Putamen (tissue), 1 donor: Measurements from ENCODE around the gene CHMP1A.
"Not testable (repeated sequence)": the region's sequence is repeated elsewhere in the genome, so short reads cannot be mapped to it uniquely, and the experiment has no call there.

Experiments used
- DNase-seq: peaks from one replicate; pipeline ENCODE4 v3.0.0-alpha.2; 2016; ENCODE audit warnings: low spot score

CHMP1A gene

GRCh38 chr16:89658221-89658879 is 842 bp upstream of the CHMP1A start:
- DNase-seq = no peak

- no peak for DNase-seq
These were observed 930 bp downstream of the CHMP1A start for GRCh38 chr16:89656435-89657121.

- DNase-seq = no peak
These were observed 2.4 kb downstream of the CHMP1A start for GRCh38 chr16:89655062-89655643.

- DNase-seq = no peak
These were observed 3.7 kb downstream of the CHMP1A start for GRCh38 chr16:89653656-89654295.

- DNase-seq = no peak
These were observed 5.9 kb downstream of the CHMP1A start for GRCh38 chr16:89651584-89651983.

GRCh38 chr16:89646906-89647305 is 10.6 kb downstream of the CHMP1A start:
- DNase-seq = no peak

GRCh38 chr16:89646270-89646669 is 11.2 kb downstream of the CHMP1A start:
- no peak for DNase-seq

- no peak for DNase-seq
These were observed 12.4 kb downstream of the CHMP1A start for GRCh38 chr16:89645122-89645521.

- DNase-seq = no peak
These were observed 13.7 kb downstream of the CHMP1A start for GRCh38 chr16:89643769-89644300.

GRCh38 chr16:89642574-89642973 is 14.9 kb downstream of the CHMP1A start:
- DNase-seq = no peak

GRCh38 chr16:89641458-89642119 is 15.9 kb downstream of the CHMP1A start:
- DNase-seq = no peak

- DNase-seq = no peak
These were observed 18.1 kb downstream of the CHMP1A start for GRCh38 chr16:89639385-89639784.

GRCh38 chr16:89638455-89638854 is 19.1 kb downstream of the CHMP1A start:
- DNase-seq = no peak

GRCh38 chr16:89637379-89637778 is 20.1 kb downstream of the CHMP1A start:
- DNase-seq = no peak

- no peak for DNase-seq
These were observed 20.8 kb downstream of the CHMP1A start for GRCh38 chr16:89636663-89637062.

GRCh38 chr16:89634463-89635385 is 22.8 kb downstream of the CHMP1A start:
- DNase-seq = not testable (repeated sequence)

GRCh38 chr16:89633064-89633631 is 24.4 kb downstream of the CHMP1A start:
- no peak for DNase-seq

- no peak for DNase-seq
These were observed 27.5 kb downstream of the CHMP1A start for GRCh38 chr16:89629827-89630610.
